Measurements from ENCODE around the gene NTSR2. TPM values are rescaled to one million over a fixed set of nuclear protein-coding genes. Genes with fewer than 3 reads are reported as not detected.

NTSR2 gene
- total and polyA plus RNA-seq, 9 donors, result 0.33 to 3.8 (median 0.97) TPM; not detected in 2

DNA sequence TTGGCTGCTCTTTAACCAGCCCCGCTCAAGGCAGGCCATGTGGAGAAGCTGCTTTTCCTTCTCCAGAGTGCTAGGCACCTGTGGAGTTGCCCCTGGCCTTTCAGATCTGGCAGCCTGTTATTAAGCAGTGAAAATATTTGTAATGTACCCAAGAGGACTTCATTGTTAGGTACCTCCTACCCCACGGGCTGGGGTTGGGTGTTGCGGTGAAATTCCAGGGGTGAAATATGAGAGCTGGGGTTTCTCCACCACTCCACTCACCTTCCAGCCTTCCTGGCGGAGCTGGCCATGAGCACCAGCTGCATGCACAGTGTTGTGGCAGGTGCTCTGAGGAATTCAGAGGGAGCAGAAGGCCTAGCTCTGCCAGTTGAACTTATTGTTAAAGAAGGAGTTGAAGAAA, 39.1 kb downstream of the NTSR2 start:
- 85 to 89% (median 88%) methylated on average over 4 of the region's 4 CpGs for WGBS, 3 donors
- TF ChIP-seq EP300 (IDR thresholded peaks at IDR 0.05) (no peak), POLR2A (IDR thresholded peaks at IDR 0.05) (no peak)
- TF ChIP-seq, protein P1, sequence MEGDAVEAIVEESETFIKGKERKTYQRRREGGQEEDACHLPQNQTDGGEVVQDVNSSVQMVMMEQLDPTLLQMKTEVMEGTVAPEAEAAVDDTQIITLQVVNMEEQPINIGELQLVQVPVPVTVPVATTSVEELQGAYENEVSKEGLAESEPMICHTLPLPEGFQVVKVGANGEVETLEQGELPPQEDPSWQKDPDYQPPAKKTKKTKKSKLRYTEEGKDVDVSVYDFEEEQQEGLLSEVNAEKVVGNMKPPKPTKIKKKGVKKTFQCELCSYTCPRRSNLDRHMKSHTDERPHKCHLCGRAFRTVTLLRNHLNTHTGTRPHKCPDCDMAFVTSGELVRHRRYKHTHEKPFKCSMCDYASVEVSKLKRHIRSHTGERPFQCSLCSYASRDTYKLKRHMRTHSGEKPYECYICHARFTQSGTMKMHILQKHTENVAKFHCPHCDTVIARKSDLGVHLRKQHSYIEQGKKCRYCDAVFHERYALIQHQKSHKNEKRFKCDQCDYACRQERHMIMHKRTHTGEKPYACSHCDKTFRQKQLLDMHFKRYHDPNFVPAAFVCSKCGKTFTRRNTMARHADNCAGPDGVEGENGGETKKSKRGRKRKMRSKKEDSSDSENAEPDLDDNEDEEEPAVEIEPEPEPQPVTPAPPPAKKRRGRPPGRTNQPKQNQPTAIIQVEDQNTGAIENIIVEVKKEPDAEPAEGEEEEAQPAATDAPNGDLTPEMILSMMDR (IDR thresholded peaks at IDR 0.05), result no peak
- intact Hi-C loops (cut with DNase I), result no loop called here
- Histone ChIP-seq H3K36me3 (peaks cover 3% of the 10 kb centered on the region), H3K4me3 (no peak overlapping the region), H3K4me1 (ENCODE audit: insufficient read depth) (no peaks in the 10 kb centered on the region), H3K9me3 (no peaks in the 10 kb centered on the region), H3K27me3 (no peaks in the 10 kb centered on the region), H3K27ac (no peak overlapping the region)
- no peak for DNase-seq

DNA sequence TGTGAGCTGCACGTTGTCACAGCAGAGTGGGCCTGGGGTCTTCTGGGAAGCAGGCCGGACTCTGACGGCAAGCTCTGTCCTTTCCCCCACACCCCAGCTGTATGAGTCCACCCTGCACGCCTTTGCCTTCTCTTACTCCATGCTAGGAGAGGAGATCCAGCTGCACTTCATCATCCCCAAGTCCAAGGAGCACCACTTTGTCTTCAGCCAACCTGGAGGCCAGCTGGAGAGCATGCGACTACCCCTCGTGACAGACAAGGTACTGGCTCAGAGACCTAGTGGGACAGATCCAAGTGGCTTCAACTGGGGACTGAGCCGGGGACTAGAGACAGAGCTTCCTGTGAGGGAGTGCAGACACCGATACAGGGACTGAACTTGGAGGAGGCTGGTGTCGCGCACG, 40.1 kb downstream of the NTSR2 start:
- TF ChIP-seq, protein P1 (IDR thresholded peaks at IDR 0.05), result no peak
- no peak for TF ChIP-seq POLR2A (IDR thresholded peaks at IDR 0.05)
- TF ChIP-seq EP300 (IDR thresholded peaks at IDR 0.05), result no peak
- intact Hi-C loops (cut with DNase I), result no loop called here
- Histone ChIP-seq H3K4me1 (ENCODE audit: insufficient read depth) (no peaks in the 10 kb centered on the region), H3K27me3 (no peaks in the 10 kb centered on the region), H3K27ac (no peak overlapping the region), H3K9me3 (no peaks in the 10 kb centered on the region), H3K36me3 (peaks cover 3% of the 10 kb centered on the region), H3K4me3 (no peak overlapping the region)
- WGBS, 3 donors, result 72 to 77% (median 72%) methylated on average over 11 of the region's 11 CpGs
- no peak for DNase-seq

- no peaks in the 10 kb centered on the region for H3K9me3 ChIP-seq
- no peak overlapping the region for H3K4me3 ChIP-seq
- WGBS, 3 donors, result 78 to 87% (median 79%) methylated on average over 11 of the region's 11 CpGs
- H3K27me3 ChIP-seq, result no peaks in the 10 kb centered on the region
- peaks cover 3% of the 10 kb centered on the region for H3K36me3 ChIP-seq
- H3K4me1 ChIP-seq (ENCODE audit: insufficient read depth), result no peaks in the 10 kb centered on the region
- TF ChIP-seq, protein P1 (IDR thresholded peaks at IDR 0.05), result no peak
- TF ChIP-seq EP300 (IDR thresholded peaks at IDR 0.05), result no peak
- no peak for TF ChIP-seq POLR2A (IDR thresholded peaks at IDR 0.05)
- no peak overlapping the region for H3K27ac ChIP-seq
- intact Hi-C loops (cut with DNase I), result no loop called here
- no peak for DNase-seq
Observed at GRCh38 chr2:11629215-11629614, 40.8 kb downstream of the NTSR2 start.

DNA sequence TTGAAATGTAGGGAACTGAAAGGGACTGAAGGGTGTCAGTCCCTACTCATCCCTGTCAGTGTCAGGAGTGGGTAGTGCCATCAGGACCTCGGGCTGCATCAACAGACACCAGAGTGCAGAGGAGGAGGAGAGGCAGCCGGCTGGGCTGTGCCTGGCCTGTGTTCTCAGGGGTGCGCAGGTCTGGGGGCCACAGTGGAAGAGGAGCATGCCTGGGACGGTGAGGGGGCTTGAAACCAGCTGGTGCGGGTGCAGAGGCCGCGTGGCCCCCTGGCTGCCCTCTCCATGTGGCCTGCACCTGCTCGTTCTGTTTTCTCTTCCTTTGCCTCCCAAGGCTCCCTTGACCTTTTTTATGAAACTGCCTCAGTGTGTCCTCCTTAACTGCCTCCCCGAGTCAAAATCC, 41.3 kb downstream of the NTSR2 start:
- Histone ChIP-seq H3K27me3 (no peaks in the 10 kb centered on the region), H3K9me3 (no peaks in the 10 kb centered on the region), H3K4me3 (no peak overlapping the region), H3K36me3 (peaks cover 3% of the 10 kb centered on the region), H3K27ac (no peak overlapping the region), H3K4me1 (ENCODE audit: insufficient read depth) (no peaks in the 10 kb centered on the region)
- WGBS, 3 donors, result 68 to 82% (median 75%) methylated on average over 9 of the region's 9 CpGs
- TF ChIP-seq, protein P1 (IDR thresholded peaks at IDR 0.05), result no peak
- TF ChIP-seq EP300 (IDR thresholded peaks at IDR 0.05) (no peak), POLR2A (IDR thresholded peaks at IDR 0.05) (no peak)
- DNase-seq, result no peak
- intact Hi-C loops (cut with DNase I), result no loop called here

Data from ovary (tissue), 9 donors.